Embryonic facial prominence (tissue), 1 donor: Measurements from ENCODE around the gene RNASE7.
A peak's percentile ranks its signal among the peaks of the same experiment; 100 is the strongest.
"Not testable (repeated sequence)": the region's sequence is repeated elsewhere in the genome, so short reads cannot be mapped to it uniquely, and the experiment has no call there.

Source experiments
- DNase-seq: peaks from one replicate; pipeline ENCODE4 v3.0.0-alpha.2; 2016; ENCODE audit errors: extremely low spot score

RNASE7 gene

GRCh38 chr14:21023817-21024584 is 18.2 kb upstream of the RNASE7 start:
- no peak for DNase-seq

DNA sequence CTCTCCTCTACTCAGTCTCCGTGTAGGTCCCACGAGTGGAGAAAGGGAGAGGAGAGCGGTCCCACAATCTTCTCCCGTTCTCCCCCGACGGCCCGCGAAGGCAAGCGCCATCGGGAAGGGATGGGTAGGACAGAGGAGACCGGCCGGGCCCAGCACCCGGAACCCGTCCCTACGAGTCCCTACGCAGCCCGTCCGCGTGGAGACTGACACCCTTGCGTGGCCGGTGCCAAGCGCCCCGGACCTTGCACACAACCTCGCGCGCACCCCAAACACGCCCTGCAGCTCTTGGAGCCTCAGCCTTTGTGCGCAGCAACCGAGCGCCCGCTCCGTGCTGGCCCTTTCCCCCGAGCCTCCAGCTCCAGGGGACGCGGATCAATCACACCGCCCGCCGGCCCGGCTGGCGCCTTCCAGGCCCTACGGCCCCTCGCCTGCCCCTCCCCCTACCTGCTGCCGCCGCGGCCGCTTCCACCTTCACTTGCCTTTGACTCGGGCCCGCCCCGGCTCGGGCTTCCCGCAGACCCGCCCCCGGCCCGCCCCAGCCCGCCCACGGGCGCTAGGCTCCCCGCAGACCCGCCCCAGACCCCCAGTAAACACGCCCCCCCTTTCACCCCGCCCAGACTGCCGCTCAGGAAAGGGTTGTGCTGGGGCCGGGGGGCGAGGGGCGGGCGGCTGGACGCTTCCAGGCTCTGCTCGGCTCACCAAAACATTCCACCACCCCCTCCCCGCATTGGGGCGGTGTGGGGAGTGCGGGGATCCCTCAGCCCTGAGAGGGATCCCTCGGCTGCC is 17.4 kb upstream of the RNASE7 start, which contains the start of gene NDRG2:
Gene NDRG2, minus strand, starts transcription at position 477 of the 786 bp plus-strand sequence. CDS start 1,746 bp downstream, outside the sequence.
- DNase-seq: peak; percentile 27

DNA sequence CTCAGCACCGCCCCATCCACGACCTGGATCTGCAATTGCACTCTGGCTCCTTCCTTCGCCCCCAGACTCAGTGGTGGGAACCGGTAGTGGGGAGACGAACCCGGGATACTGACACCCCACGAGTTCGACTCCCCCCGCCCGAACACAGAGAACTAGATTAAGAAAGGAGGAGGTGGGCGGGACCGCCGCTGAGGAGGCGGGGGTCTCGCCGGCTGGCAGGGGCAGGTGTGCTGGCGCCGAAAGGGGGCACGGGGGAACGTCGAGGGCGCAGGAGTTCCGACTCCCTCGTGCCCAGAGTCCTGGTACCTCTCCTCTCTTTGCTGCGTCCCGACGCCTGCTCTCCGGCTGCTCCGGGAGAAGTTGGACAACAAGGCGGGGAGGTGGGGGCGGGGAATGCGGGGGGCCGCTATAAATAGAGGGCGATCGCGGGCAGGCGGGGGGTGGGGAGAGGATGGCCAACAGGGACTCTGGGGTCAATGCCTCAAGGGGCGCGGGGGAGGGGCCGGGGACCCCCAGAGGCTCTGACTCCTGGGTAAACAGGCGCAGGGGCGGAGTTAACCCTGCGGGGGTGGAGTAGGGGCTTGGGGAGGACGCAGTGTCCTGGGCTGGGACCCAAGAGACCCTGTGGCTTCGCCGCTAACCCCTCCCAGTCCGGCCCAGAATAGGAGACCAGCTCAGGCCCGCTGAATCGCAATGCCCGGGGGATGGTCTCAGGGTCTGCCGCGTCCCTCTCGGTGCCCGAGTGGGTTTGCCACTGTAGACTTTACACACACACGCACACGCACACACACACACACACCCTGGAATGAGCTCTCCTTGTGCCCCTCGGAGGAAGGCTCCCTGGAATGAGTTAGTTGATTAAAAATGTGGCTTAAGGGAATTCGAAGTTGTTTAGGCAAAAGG is 16.5 kb upstream of the RNASE7 start:
- DNase-seq: no peak

- no peak for DNase-seq
Observed at GRCh38 chr14:21026274-21026987, 15.7 kb upstream of the RNASE7 start.

DNA sequence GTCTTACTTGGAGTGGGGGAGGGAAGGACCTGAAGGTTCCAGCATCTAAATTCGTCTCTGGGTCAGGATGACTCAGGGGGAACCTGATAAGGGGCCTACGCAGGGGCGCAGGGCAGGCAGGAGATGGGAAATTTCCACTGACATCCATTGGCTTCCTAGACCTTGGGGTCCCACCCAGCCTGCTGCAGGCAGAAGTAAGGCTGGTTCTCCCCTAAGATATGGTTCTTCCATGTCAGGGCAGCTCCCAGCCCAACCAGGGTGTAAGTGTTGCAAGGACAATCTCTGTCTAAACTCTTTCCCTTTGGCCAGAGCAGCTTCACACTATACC is 15.2 kb upstream of the RNASE7 start:
- no peak for DNase-seq

- no peak for DNase-seq
Observed at GRCh38 chr14:21029917-21030316, 12.2 kb upstream of the RNASE7 start, which contains the start of gene TPPP2. Gene TPPP2 (plus strand): TSS chr14:21030217. CDS start chr14:21030582, 365 bp downstream.

- DNase-seq: no peak
Observed at GRCh38 chr14:21030531-21030930, 11.6 kb upstream of the RNASE7 start.

DNA sequence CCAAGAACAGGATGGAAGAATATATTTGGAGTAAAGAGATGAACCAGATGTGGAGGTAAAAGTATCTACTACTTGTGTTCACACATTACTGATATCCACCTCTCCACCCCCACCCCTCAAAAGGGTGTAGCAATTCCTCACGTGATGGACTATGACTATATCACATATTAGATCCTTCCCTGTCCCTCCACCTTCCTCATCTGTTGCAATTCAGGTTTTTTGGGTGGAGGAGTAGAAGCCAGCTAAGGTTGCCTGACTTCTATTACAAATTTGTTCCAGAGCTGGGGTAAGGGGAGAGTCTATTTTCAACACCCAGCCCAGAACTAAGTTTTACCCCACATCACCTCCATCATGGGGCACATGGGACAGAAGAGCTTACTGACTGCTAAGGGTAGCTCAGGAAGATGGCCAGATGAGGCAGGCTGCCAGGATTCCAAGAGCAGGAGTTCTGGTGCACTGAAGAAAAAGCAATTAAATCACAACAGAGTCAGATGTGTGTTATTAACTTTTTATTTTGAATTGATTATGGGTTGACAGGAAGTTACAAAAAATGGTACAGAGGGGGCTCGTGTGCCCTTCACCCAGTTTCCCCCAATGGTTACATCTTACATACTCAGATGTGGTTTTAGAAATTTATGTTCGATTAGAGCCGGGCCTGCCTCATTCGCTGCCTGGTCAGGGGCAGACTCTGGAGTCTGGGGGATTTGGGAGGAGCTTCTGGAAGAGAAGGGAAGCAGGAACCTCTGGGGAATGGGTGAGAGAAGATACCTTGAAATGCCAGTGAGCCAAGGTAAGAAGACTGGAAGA is 9.6 kb upstream of the RNASE7 start:
- no peak for DNase-seq

DNA sequence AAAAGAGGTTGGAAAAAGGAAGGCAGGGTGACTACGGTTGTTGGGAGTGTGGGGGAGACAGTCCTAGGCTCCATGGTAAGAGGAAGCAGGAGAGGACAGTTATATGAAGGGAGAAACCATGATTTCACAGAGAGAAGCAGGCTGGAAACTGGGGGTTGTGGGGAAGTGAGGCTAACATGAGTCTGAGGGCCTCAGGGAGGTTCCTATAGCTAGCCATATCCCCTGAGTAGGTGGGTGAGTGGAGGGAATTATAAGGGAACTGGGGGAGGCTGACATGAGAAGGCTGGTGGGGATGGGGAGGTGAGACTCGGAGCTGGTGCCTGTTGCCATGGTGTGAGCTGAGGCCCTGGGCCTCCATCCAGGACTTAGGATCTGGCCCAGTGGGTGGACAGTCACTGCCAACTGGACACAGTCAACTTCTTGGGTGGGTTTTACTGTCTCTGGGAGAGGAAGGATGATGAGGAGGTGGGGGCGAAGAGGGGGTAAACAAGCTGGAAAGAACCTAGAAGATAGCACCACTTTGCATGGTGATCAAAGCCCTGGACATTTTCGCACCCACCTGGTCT is 8.9 kb upstream of the RNASE7 start:
- DNase-seq: no peak

- no peak for DNase-seq
Observed at GRCh38 chr14:21034707-21035106, 7.5 kb upstream of the RNASE7 start, which contains the start of gene RNASE13. Gene RNASE13 (minus strand): TSS chr14:21034807. CDS start chr14:21034288, 519 bp downstream.

- no peak for DNase-seq
Observed at GRCh38 chr14:21036751-21037150, 5.4 kb upstream of the RNASE7 start.

DNA sequence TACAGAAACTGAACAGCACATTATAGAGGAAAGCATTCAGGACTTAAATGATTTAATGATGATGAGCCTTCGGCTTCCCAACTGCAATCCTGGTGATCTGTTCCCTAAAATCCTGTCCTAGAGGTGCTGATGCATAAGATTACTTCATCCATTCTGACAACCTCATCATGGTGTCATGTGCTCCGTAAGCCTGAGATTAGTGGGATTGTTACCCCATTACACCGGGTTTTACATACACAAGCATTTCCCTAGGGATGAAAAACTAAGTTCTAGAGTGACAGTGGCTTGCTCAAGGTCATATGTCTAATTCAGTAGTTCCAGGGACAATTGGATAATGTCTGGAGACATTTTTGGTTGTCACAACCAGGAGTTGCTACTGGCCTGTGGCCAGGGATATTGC is 5.0 kb upstream of the RNASE7 start:
- DNase-seq: no peak

- no peak for DNase-seq
Observed at GRCh38 chr14:21038441-21039422, 3.4 kb upstream of the RNASE7 start.

DNA sequence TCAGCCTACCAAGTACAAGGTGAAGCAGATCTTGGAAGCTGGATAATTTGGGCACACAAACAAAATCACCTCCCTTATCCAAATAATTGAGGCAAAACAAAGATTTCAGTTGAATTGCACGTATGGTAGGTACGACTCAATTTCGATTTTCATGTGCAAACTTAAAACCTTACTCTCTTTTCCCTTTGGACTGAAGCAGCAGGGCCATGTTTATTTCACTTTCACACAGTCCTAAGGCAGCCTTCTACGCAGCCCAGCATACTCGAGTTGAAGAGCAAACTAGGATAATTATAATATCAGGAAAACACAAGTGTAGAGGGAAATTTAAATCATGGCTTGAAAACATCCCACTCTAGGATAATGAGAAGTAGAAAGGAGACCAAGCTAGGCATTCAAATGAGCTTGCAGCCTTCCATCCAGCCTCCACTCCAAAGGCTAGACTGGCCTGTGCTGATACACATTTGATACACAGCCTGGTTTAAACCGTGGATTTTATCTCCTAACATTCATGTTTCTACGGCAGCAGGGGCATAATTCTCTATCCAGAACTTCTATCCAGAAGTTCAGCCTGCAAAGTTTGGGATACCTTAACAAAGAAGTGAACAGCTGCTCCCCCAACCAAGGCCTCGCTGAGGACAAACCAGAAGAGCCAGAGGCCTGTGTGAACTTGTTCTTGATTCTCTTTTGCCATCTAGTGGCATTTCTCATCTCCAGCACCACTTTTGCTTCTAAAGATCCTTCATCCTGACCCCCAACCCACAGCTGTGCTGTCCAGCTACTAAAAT is 2.4 kb upstream of the RNASE7 start:
- peak; percentile 67 for DNase-seq

DNA sequence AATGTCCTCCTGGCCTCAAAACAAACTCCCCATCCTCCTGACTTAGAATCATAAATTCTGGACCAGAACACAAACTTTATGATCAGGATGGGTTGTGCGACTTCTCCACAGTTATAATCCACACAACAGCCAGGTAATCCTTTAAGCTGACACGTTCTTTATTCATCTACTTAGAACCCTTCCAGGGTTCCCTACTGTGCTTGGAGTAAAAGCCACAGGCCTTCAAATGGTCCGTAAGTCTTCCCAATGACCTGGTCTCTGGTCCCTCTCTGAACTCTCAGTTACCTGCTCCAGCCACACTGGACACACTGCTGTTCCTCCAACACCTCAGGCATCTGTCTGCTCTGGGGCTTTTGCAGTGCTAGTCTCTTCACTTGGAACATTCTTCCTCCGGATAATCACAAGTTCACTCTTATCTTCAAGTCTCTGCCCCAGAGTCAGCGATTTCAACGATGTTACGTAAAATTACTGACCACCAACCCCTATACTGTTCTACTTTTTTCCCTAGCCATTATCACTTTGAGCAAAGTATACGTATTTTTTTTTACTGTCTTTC is 1.7 kb upstream of the RNASE7 start:
- no peak for DNase-seq

- DNase-seq: not testable (repeated sequence)
Observed at GRCh38 chr14:21040941-21041340, 1.2 kb upstream of the RNASE7 start.

DNA sequence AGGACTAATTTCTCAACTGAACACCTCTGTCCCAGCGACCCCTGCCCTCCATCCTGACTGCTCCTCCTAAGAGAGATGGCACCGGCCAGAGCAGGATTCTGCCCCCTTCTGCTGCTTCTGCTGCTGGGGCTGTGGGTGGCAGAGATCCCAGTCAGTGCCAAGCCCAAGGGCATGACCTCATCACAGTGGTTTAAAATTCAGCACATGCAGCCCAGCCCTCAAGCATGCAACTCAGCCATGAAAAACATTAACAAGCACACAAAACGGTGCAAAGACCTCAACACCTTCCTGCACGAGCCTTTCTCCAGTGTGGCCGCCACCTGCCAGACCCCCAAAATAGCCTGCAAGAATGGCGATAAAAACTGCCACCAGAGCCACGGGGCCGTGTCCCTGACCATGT is 756 bp downstream of the RNASE7 start:
- no peak for DNase-seq
